Skeletal muscle satellite cell (primary cell): ENCODE results near the gene SLC9A7.

ENCODE experiments used
- H3K27me3 ChIP-seq: 2 replicates; pipeline ENCODE4 v1.7.0; 2013; ENCODE audit warnings: low read length; ENCODE audit not compliant: control insufficient read depth, insufficient read depth
- H3K36me3 ChIP-seq: 2 replicates; pipeline ENCODE4 v1.7.0; 2013; ENCODE audit warnings: mild to moderate bottlenecking, control low read depth, low read length; ENCODE audit not compliant: insufficient read depth
- H3K4me1 ChIP-seq: 2 replicates; pipeline ENCODE4 v1.7.0; 2013; ENCODE audit warnings: low read length; ENCODE audit not compliant: control insufficient read depth, insufficient read depth
- H3K4me2 ChIP-seq: 2 replicates; pipeline ENCODE4 v1.7.0; 2013; ENCODE audit warnings: mild to moderate bottlenecking, low read length
- H3K4me3 ChIP-seq: 2 replicates; pipeline ENCODE4 v1.7.0; 2013; ENCODE audit warnings: low read length
- H3K9ac ChIP-seq: 2 replicates; pipeline ENCODE4 v1.7.0; 2013; ENCODE audit warnings: mild to moderate bottlenecking, low read depth, low read length, moderate library complexity
- H3K9me3 ChIP-seq: replicated peaks from 2 replicates; pipeline ENCODE4 v1.7.0; 2013; ENCODE audit warnings: mild to moderate bottlenecking, control low read depth, low read length

SLC9A7 gene

GRCh38 chrX:46670316-46670715, 88.6 kb downstream of the SLC9A7 start:
- peaks cover 19% of the 10 kb centered on the region for H3K4me1 ChIP-seq
- H3K9ac ChIP-seq: no peak overlapping the region
- H3K4me2 ChIP-seq: no peak overlapping the region
- H3K4me3 ChIP-seq: no peak overlapping the region
- no peaks in the 10 kb centered on the region for H3K9me3 ChIP-seq
- H3K27me3 ChIP-seq: no peaks in the 10 kb centered on the region
- no peaks in the 10 kb centered on the region for H3K36me3 ChIP-seq

GRCh38 chrX:46666831-46667230, 92.1 kb downstream of the SLC9A7 start:
- Histone ChIP-seq H3K4me2 (no peak overlapping the region), H3K27me3 (no peaks in the 10 kb centered on the region), H3K9me3 (no peaks in the 10 kb centered on the region), H3K36me3 (no peaks in the 10 kb centered on the region), H3K9ac (no peak overlapping the region), H3K4me3 (no peak overlapping the region), H3K4me1 (peaks cover 25% of the 10 kb centered on the region)

DNA sequence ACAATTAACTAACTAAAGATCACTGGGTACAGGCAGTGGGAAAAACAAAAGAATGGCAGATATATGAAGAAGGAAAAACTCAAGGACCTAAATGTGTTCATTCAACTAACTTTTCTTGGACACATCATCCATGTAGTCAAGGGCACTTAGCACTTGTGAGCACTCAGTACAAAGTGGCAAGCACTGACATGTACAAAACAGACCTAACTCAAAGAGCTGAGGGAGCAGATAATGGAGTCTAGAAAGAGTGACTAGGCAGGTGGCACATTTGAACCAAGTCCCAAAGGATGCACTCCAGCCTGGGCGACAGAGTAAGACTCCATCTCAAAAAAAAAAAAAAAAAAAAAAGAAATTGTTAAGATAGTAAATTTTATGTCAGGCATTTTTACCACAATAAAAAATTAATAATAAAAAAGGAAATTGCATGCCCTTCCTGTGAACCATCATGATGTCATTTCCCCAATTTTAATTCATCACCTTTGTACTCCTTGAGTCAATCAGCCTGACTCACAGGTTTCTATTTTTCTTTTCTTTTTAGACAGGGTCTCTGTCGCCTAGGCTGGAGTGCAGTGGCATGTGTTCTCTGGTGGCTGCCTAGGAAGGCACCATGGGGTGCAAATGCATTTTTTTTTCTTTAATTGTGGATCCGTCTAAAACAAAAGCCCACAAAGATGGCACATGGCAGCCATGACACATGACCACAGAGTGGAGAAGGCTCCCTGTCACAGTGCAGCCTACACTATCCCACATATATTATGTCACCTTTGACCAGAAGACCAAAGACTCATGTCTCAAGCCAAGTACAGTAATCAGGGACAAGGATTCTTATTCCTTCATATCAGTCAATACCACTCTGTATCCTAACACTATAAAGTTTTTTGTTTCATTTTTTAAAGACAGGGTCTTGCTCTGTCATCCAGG, 93.4 kb downstream of the SLC9A7 start:
- Histone ChIP-seq H3K4me3 (no peak overlapping the region), H3K27me3 (no peaks in the 10 kb centered on the region), H3K4me1 (peaks cover 25% of the 10 kb centered on the region), H3K9me3 (no peaks in the 10 kb centered on the region), H3K9ac (no peak overlapping the region), H3K36me3 (peaks cover 4% of the 10 kb centered on the region), H3K4me2 (no peak overlapping the region)

DNA sequence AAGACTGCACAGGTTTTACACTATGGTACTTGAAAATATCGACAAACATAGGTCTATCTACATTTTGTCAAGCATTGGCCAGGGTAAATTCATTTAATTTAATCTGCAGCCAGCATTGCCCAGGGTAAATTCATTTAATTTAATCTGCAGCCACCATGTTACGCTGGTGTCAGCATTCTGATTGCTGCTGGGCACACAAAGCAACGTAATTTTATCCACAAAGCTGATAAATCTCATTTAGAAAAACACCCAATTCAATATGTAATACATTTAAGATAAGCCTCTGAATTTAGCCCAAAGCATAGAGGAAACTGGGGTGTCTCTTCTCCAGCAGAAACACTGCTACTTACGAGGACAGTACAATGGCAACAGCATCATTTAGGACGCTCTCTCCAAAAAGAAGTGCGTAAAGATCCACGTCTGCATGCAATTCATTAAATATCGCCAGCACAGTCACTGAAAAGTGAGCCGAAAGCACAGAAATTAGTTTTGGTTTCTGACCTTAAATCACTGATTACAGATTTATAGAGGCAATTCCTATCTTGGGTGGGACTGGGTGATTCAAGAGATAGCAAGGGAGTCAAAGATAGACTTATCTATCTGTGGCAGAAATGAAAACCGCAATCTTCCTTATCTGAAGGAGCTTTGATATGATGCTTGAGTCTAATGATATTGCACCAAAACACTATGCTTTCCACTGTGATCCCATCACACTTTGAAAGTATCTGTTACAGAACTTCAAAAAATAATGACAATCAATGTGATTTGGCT, 96.5 kb downstream of the SLC9A7 start:
- H3K4me3 ChIP-seq: no peak overlapping the region
- H3K4me1 ChIP-seq: peaks cover 25% of the 10 kb centered on the region
- H3K27me3 ChIP-seq: no peaks in the 10 kb centered on the region
- no peak overlapping the region for H3K9ac ChIP-seq
- peaks cover 4% of the 10 kb centered on the region for H3K36me3 ChIP-seq
- no peak overlapping the region for H3K4me2 ChIP-seq
- no peaks in the 10 kb centered on the region for H3K9me3 ChIP-seq

- H3K9me3 ChIP-seq: no peaks in the 10 kb centered on the region
- H3K4me3 ChIP-seq: no peak overlapping the region
- no peak overlapping the region for H3K4me2 ChIP-seq
- no peaks in the 10 kb centered on the region for H3K36me3 ChIP-seq
- peaks cover 13% of the 10 kb centered on the region for H3K4me1 ChIP-seq
- no peaks in the 10 kb centered on the region for H3K27me3 ChIP-seq
- no peak overlapping the region for H3K9ac ChIP-seq
Measured at GRCh38 chrX:46653482-46653881, 105.4 kb downstream of the SLC9A7 start.

- H3K36me3 ChIP-seq: no peaks in the 10 kb centered on the region
- no peaks in the 10 kb centered on the region for H3K9me3 ChIP-seq
- H3K4me2 ChIP-seq: peak overlapping the region; percentile 42
- no peak overlapping the region for H3K4me3 ChIP-seq
- no peak overlapping the region for H3K9ac ChIP-seq
- H3K27me3 ChIP-seq: no peaks in the 10 kb centered on the region
- H3K4me1 ChIP-seq: peaks cover 16% of the 10 kb centered on the region
Measured at GRCh38 chrX:46649421-46650260, 109.3 kb downstream of the SLC9A7 start.

- peaks cover 16% of the 10 kb centered on the region for H3K4me1 ChIP-seq
- no peak overlapping the region for H3K4me2 ChIP-seq
- H3K9me3 ChIP-seq: no peaks in the 10 kb centered on the region
- no peak overlapping the region for H3K9ac ChIP-seq
- H3K36me3 ChIP-seq: no peaks in the 10 kb centered on the region
- no peaks in the 10 kb centered on the region for H3K27me3 ChIP-seq
- H3K4me3 ChIP-seq: no peak overlapping the region
Measured at GRCh38 chrX:46648660-46649059, 110.3 kb downstream of the SLC9A7 start.

DNA sequence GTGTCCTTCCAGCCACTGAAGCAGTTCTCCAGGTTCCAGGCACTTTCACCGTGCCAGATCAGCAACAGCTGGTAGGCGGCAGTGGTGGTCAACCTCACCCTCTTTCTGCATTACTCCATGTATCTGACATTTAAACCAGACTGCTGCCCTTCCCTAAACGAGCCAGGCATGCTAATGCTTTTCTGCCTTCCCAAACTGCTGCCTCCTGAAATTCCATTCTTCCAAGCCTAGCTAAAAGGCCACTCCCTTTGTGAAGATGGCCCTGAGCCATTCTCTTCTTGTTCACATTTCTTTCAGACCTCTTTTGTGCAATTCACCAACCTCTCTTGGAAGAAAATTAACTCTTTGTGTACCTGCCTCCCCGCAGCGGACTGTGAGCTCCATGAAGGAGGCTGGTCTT, 111.7 kb downstream of the SLC9A7 start:
- no peaks in the 10 kb centered on the region for H3K9me3 ChIP-seq
- peaks cover 16% of the 10 kb centered on the region for H3K4me1 ChIP-seq
- H3K9ac ChIP-seq: no peak overlapping the region
- H3K27me3 ChIP-seq: no peaks in the 10 kb centered on the region
- H3K36me3 ChIP-seq: no peaks in the 10 kb centered on the region
- no peak overlapping the region for H3K4me2 ChIP-seq
- no peak overlapping the region for H3K4me3 ChIP-seq

- H3K4me3 ChIP-seq: no peak overlapping the region
- H3K9me3 ChIP-seq: no peaks in the 10 kb centered on the region
- H3K27me3 ChIP-seq: no peaks in the 10 kb centered on the region
- H3K4me2 ChIP-seq: no peak overlapping the region
- peaks cover 16% of the 10 kb centered on the region for H3K4me1 ChIP-seq
- no peaks in the 10 kb centered on the region for H3K36me3 ChIP-seq
- H3K9ac ChIP-seq: no peak overlapping the region
Measured at GRCh38 chrX:46645614-46646013, 113.3 kb downstream of the SLC9A7 start.

- Histone ChIP-seq H3K36me3 (no peaks in the 10 kb centered on the region), H3K4me3 (no peak overlapping the region), H3K4me1 (peaks cover 3% of the 10 kb centered on the region), H3K4me2 (no peak overlapping the region), H3K27me3 (no peaks in the 10 kb centered on the region), H3K9me3 (no peaks in the 10 kb centered on the region), H3K9ac (no peak overlapping the region)
Measured at GRCh38 chrX:46643636-46644035, 115.3 kb downstream of the SLC9A7 start.

DNA sequence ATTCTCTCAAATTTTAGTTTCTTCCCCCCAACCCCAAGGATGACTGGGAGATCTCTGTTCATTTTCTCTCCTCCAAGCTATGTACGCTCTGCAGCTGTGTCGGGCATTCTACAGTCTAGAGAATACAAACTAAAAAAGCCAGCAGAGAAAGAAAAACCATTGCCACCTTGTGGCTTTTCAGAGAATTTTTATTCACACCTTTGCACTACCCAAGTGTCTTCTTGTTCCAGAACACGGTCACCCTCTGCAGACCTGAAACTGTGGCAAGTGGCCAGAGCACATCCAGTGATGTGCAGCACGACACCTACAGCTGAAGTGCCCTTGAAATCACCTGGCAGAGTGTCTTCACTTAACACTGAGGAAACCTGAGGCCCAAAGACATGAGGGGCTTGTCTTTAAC, 116.8 kb downstream of the SLC9A7 start:
- H3K4me1 ChIP-seq: no peaks in the 10 kb centered on the region
- no peaks in the 10 kb centered on the region for H3K27me3 ChIP-seq
- H3K4me3 ChIP-seq: no peak overlapping the region
- no peaks in the 10 kb centered on the region for H3K36me3 ChIP-seq
- H3K4me2 ChIP-seq: no peak overlapping the region
- no peaks in the 10 kb centered on the region for H3K9me3 ChIP-seq
- no peak overlapping the region for H3K9ac ChIP-seq
